Measurements from ENCODE around the gene FAM89A.

DNA sequence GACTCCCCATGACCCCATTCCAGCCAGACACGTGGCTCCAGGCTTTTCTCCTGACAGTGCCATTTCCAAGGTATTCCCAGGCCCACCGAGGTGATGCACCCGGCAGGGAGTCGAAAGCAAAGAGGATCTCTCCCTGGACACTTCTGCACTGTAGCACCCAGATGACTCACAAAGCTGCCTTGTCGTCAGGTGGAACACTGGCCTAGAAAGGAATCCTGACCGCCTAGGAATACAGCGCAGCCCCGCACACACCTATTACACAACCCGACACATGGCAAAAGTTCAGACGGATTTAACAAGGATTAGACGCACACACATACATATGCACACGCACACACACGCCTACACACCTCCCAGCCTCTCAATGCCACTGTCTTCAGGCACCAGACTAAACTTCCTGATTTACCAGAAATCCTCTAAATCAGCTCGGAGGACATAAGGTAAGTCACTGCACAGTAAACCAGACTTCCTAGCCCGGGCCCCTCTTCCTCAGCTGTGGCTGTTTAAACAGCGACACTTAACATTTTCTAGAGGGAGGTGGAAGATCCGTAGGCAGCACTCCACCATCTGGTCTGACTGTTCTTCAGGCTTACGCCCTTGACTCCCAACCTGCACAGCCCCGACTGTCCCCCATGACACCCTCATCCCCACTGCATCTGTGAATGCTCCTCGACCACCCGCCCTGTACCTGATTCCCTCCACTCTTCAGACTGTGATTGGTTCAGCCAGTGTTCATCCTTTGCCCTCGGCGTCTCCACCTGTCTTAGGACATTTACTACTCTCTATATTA, 12.7 kb downstream of the FAM89A start:
- TF ChIP-seq, protein P1, sequence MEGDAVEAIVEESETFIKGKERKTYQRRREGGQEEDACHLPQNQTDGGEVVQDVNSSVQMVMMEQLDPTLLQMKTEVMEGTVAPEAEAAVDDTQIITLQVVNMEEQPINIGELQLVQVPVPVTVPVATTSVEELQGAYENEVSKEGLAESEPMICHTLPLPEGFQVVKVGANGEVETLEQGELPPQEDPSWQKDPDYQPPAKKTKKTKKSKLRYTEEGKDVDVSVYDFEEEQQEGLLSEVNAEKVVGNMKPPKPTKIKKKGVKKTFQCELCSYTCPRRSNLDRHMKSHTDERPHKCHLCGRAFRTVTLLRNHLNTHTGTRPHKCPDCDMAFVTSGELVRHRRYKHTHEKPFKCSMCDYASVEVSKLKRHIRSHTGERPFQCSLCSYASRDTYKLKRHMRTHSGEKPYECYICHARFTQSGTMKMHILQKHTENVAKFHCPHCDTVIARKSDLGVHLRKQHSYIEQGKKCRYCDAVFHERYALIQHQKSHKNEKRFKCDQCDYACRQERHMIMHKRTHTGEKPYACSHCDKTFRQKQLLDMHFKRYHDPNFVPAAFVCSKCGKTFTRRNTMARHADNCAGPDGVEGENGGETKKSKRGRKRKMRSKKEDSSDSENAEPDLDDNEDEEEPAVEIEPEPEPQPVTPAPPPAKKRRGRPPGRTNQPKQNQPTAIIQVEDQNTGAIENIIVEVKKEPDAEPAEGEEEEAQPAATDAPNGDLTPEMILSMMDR (IDR thresholded peaks at IDR 0.05) = no peak
- no peak for TF ChIP-seq EZH2 (IDR thresholded peaks at IDR 0.05; ENCODE audit: borderline replicate concordance, insufficient read depth, low read depth, low read length, poor library complexity, severe bottlenecking)

All from B cell (primary cell).